Measurements from ENCODE around the gene PALB2. TPM values are rescaled to one million over a fixed set of nuclear protein-coding genes. Genes with fewer than 3 reads are reported as not detected.
A peak's percentile ranks its signal among the peaks of the same experiment; 100 is the strongest.

PALB2 gene
- polyA plus RNA-seq, 3 donors, result 20.6 to 25.9 (median 23.1) TPM

- peak; percentile 95 to 96 (median 96) for DNase-seq (ENCODE audit: low read depth in 3 of 3, low spot score in 2 of 3)
Observed at GRCh38 chr16:23556881-23557778, 84.0 kb downstream of the PALB2 start, which contains the start of the genes EARS2 and UBFD1. TSS of gene EARS2 (minus strand) at chr16:23557350. CDS start at chr16:23557343, 7 bp downstream. TSS of gene UBFD1 (plus strand) at chr16:23557727. CDS start at chr16:23557743, 16 bp downstream.

DNA sequence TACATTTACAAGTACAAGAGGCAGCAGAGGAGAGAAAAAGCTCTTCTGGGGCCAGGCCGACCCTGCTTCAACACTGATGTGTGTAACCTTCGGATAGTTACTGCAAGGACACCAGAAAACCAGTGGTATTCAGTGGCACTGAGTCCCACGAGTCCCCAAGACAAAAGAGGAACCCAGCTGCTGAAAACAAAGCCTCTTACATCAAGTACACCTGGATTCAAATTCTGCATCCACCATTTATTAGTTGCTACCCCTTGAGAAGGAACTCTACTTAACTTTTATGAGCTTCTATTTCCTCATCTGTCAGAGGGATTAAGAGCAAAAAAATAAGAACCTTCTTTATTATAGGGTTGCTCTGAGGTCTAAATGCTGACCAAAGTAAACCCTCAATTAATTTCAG is 86.6 kb downstream of the PALB2 start:
- DNase-seq (ENCODE audit: low read depth in 3 of 3, low spot score in 2 of 3), result no peak

Other genes with a start within 250 kb of the PALB2 start
- gene COG7, start 188.1 kb downstream of the PALB2 start, polyA plus RNA-seq (ENCODE audit: insufficient read length in 3 of 3), result 10 to 100 TPM; 21.7 to 25.2 (median 22.8) TPM
- gene GGA2, start 130.8 kb downstream of the PALB2 start, polyA plus RNA-seq (ENCODE audit: insufficient read length in 3 of 3), result 100 to 1,000 TPM; 135 to 150 (median 138) TPM
- gene EARS2, start 84.0 kb downstream of the PALB2 start, polyA plus RNA-seq (ENCODE audit: insufficient read length in 3 of 3), result 10 to 100 TPM; 27.2 to 31.8 (median 29.7) TPM
- gene UBFD1, start 83.6 kb downstream of the PALB2 start, polyA plus RNA-seq (ENCODE audit: insufficient read length in 3 of 3), result 10 to 100 TPM; 68.4 to 70.0 (median 69.8) TPM
- gene NDUFAB1, start 45.0 kb downstream of the PALB2 start, polyA plus RNA-seq (ENCODE audit: insufficient read length in 3 of 3), result 100 to 1,000 TPM; 101 to 107 (median 103) TPM
- 10 to 100 TPM; 64.6 to 77.3 (median 71.1) TPM for gene DCTN5, start 156 bp upstream of the PALB2 start, polyA plus RNA-seq (ENCODE audit: insufficient read length in 3 of 3)
- 10 to 100 TPM; 24.2 to 27.1 (median 25.1) TPM for gene PLK1, start 37.6 kb upstream of the PALB2 start, polyA plus RNA-seq (ENCODE audit: insufficient read length in 3 of 3)
- under 1 TPM; 0.11 to 0.39 (median 0.27) TPM for gene ERN2, start 71.9 kb upstream of the PALB2 start, polyA plus RNA-seq (ENCODE audit: insufficient read length in 3 of 3)
- gene CHP2, start 113.7 kb upstream of the PALB2 start, polyA plus RNA-seq (ENCODE audit: insufficient read length in 3 of 3), result 1 to 10 TPM in 2 of 3 donors, under 1 TPM in 1; 0.93 to 1.7 (median 1.0) TPM
- 1 to 10 TPM; 3.9 to 4.7 (median 4.3) TPM for gene PRKCB, start 194.7 kb upstream of the PALB2 start, polyA plus RNA-seq (ENCODE audit: insufficient read length in 3 of 3)

Measured in right renal cortex interstitium (tissue), 3 donors.